Erythroblast (primary cell): ENCODE data around the gene OR2F2.

ENCODE experiments used
- GATA1 ChIP-seq: IDR thresholded peaks from 2 replicates; pipeline ENCODE4 v1.6.1; 2011; ENCODE audit warnings: low read depth, mild to moderate bottlenecking, control low read depth, low read length, moderate library complexity
- POLR2A ChIP-seq: IDR thresholded peaks from 2 replicates; pipeline ENCODE4 v1.6.1; 2011; ENCODE audit warnings: mild to moderate bottlenecking, low read length

GRCh38 chr7:143913945-143914615 lies 21.0 kb upstream of the OR2F2 start:
- TF ChIP-seq POLR2A, result no peak
- no peak for TF ChIP-seq GATA1
